ENCODE results near the gene C1orf74. TPM values are rescaled to one million over a fixed set of nuclear protein-coding genes. Genes with fewer than 3 reads are reported as not detected.

Gene C1orf74
- total RNA-seq, 2 donors from 2014 or later = 5.0 to 6.8 TPM

- no peak for TF ChIP-seq CTCF (IDR thresholded peaks at IDR 0.05)
- no peak for TF ChIP-seq POLR2AphosphoS5 (IDR thresholded peaks at IDR 0.05)
- no peak for TF ChIP-seq POLR2A (IDR thresholded peaks at IDR 0.05)
- intact Hi-C loops (cut with DNase I) = no loop called here
- no peaks in the 10 kb centered on the region for H3K27me3 ChIP-seq (replicated peaks; ENCODE audit: insufficient read depth)
- no peak overlapping the region for H3K27ac ChIP-seq
- DNase-seq (ENCODE audit: low spot score) = no peak
- no peaks in the 10 kb centered on the region for H3K9me3 ChIP-seq
- H3K36me3 ChIP-seq = no peaks in the 10 kb centered on the region
- peaks cover 5% of the 10 kb centered on the region for H3K4me1 ChIP-seq (replicated peaks)
- no peak overlapping the region for H3K4me3 ChIP-seq
- WGBS = 84% methylated on average over 2 of the region's 2 CpGs
Measured at GRCh38 chr1:209741889-209742288, 42.5 kb downstream of the C1orf74 start.

GRCh38 chr1:209741193-209741592 is 43.2 kb downstream of the C1orf74 start:
- Histone ChIP-seq H3K27ac (no peak overlapping the region), H3K36me3 (no peaks in the 10 kb centered on the region), H3K4me1 (replicated peaks) (peaks cover 3% of the 10 kb centered on the region), H3K9me3 (no peaks in the 10 kb centered on the region), H3K27me3 (replicated peaks; ENCODE audit: insufficient read depth) (no peaks in the 10 kb centered on the region), H3K4me3 (no peak overlapping the region)
- 95% methylated on average over 3 of the region's 3 CpGs for WGBS
- no peak for TF ChIP-seq CTCF (IDR thresholded peaks at IDR 0.05)
- TF ChIP-seq POLR2A (IDR thresholded peaks at IDR 0.05) = no peak
- no peak for TF ChIP-seq POLR2AphosphoS5 (IDR thresholded peaks at IDR 0.05)
- no peak for DNase-seq (ENCODE audit: low spot score)
- intact Hi-C loops (cut with DNase I) = no loop called here

GRCh38 chr1:209738270-209738669 is 46.1 kb downstream of the C1orf74 start:
- Histone ChIP-seq H3K36me3 (no peaks in the 10 kb centered on the region), H3K27ac (no peak overlapping the region), H3K9me3 (no peaks in the 10 kb centered on the region), H3K4me1 (replicated peaks) (no peaks in the 10 kb centered on the region), H3K27me3 (replicated peaks; ENCODE audit: insufficient read depth) (no peaks in the 10 kb centered on the region), H3K4me3 (no peak overlapping the region)
- no peak for DNase-seq (ENCODE audit: low spot score)
- intact Hi-C loops (cut with DNase I) = no loop called here
- WGBS = 82% methylated on average over 1 of the region's 1 CpG
- TF ChIP-seq CTCF (IDR thresholded peaks at IDR 0.05) = no peak
- no peak for TF ChIP-seq POLR2A (IDR thresholded peaks at IDR 0.05)
- no peak for TF ChIP-seq POLR2AphosphoS5 (IDR thresholded peaks at IDR 0.05)

GRCh38 chr1:209737118-209737505 is 47.2 kb downstream of the C1orf74 start:
- no peak overlapping the region for H3K27ac ChIP-seq
- TF ChIP-seq POLR2AphosphoS5 (IDR thresholded peaks at IDR 0.05) (no peak), POLR2A (IDR thresholded peaks at IDR 0.05) (no peak), CTCF (IDR thresholded peaks at IDR 0.05) (no peak)
- DNase-seq (ENCODE audit: low spot score) = no peak

GRCh38 chr1:209736490-209737117 is 47.8 kb downstream of the C1orf74 start:
- Histone ChIP-seq H3K4me3 (no peak overlapping the region), H3K9me3 (no peaks in the 10 kb centered on the region), H3K27ac (no peak overlapping the region), H3K4me1 (replicated peaks) (no peaks in the 10 kb centered on the region), H3K36me3 (no peaks in the 10 kb centered on the region), H3K27me3 (replicated peaks; ENCODE audit: insufficient read depth) (no peaks in the 10 kb centered on the region)
- TF ChIP-seq POLR2AphosphoS5 (IDR thresholded peaks at IDR 0.05) = no peak
- no peak for TF ChIP-seq CTCF (IDR thresholded peaks at IDR 0.05)
- TF ChIP-seq POLR2A (IDR thresholded peaks at IDR 0.05) = no peak
- no peak for DNase-seq (ENCODE audit: low spot score)
- intact Hi-C loops (cut with DNase I) = no loop called here
- WGBS = 63% methylated on average over 3 of the region's 3 CpGs

More at GRCh38 chr1:209737118-209737505, 47.2 kb downstream of the C1orf74 start:
- Histone ChIP-seq H3K36me3 (no peaks in the 10 kb centered on the region), H3K4me1 (replicated peaks) (no peaks in the 10 kb centered on the region), H3K27me3 (replicated peaks; ENCODE audit: insufficient read depth) (no peaks in the 10 kb centered on the region), H3K4me3 (no peak overlapping the region), H3K9me3 (no peaks in the 10 kb centered on the region)
- WGBS = 89% methylated on average over 5 of the region's 5 CpGs
- intact Hi-C loops (cut with DNase I) = no loop called here

Data from prostate gland (tissue), 2 donors.